ENCODE measurements around the gene UBE2I.

- TF ChIP-seq MAX (IDR thresholded peaks at IDR 0.05) = no peak
- TF ChIP-seq RAD21 (IDR thresholded peaks at IDR 0.05) = no peak
- no peak for TF ChIP-seq TAF1 (conservative IDR thresholded peaks at IDR 0.05)
- no peak for TF ChIP-seq CTCF (IDR thresholded peaks at IDR 0.05; ENCODE audit: low read depth, low read length, missing input control)
- TF ChIP-seq EGR1 (IDR thresholded peaks at IDR 0.05; ENCODE audit: low read depth in 2 of 2) = no peak
- TF ChIP-seq REST (IDR thresholded peaks at IDR 0.05) = no peak
- TF ChIP-seq ATF3 (IDR thresholded peaks at IDR 0.05) = no peak
- TF ChIP-seq HNF4A (conservative IDR thresholded peaks at IDR 0.05) = no peak
- no peak for TF ChIP-seq FOXA1 (IDR thresholded peaks at IDR 0.05)
- no peak for TF ChIP-seq JUND (IDR thresholded peaks at IDR 0.05)
- no peak for TF ChIP-seq SP1 (IDR thresholded peaks at IDR 0.05)
Measured at GRCh38 chr16:1283996-1284616, 25.3 kb upstream of the UBE2I start.
